Measurements from ENCODE around the gene ANKRD42.
A peak's percentile ranks its signal among the peaks of the same experiment; 100 is the strongest.

The ANKRD42 gene

GRCh38 chr11:83285771-83286528, 92.4 kb downstream of the ANKRD42 start, which contains the start of gene CCDC90B:
CCDC90B (minus strand) TSS chr11:83286367; CDS start chr11:83285972, 395 bp downstream.
- DNase-seq (ENCODE audit: low read depth in 1 of 2, low spot score in 1 of 2), result peak; percentile 84 to 86

GRCh38 chr11:83287631-83288030, 94.1 kb downstream of the ANKRD42 start:
- DNase-seq (ENCODE audit: low read depth in 1 of 2, low spot score in 1 of 2), result no peak

GRCh38 chr11:83292709-83293456, 99.4 kb downstream of the ANKRD42 start:
- DNase-seq (ENCODE audit: low read depth in 1 of 2, low spot score in 1 of 2), result no peak

GRCh38 chr11:83293457-83293774, 99.9 kb downstream of the ANKRD42 start:
- DNase-seq (ENCODE audit: low read depth in 1 of 2, low spot score in 1 of 2), result no peak

GRCh38 chr11:83294208-83294607, 100.7 kb downstream of the ANKRD42 start:
- DNase-seq (ENCODE audit: low read depth in 1 of 2, low spot score in 1 of 2), result no peak

Measured in activated T-helper 1 cell treated with anti-CD3 and anti-CD28 coated beads, Interleukin-2, amount 50 U/mL, for 16 hours (primary cell).